Measurements from ENCODE around the gene KIRREL3. TPM values are rescaled to one million over a fixed set of nuclear protein-coding genes. Genes with fewer than 3 reads are reported as not detected.

KIRREL3 gene
- total and polyA plus RNA-seq, 2 of the 4 experiments (the other 2 are of a cell fraction): 10.9 to 15.9 TPM

DNA sequence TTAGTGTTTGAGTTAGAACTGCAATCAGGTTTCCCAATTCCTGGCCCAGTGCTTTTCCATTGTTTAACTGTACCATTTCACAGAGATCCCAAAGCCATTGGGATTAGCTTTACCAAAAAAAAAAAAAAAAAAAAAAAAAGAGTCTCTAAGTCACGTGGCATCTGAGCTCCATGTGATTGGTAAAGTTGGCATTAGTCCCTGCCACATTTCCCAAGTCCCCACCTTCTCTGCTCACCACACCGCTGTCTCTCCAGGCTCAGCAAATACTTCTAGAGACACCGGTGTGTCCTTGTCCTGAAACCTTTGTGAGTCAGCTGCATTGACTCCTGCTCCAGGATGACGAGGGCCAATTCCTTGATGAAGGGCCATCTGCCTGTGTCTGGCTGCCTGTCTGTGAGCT is 305.3 kb downstream of the KIRREL3 start:
- no TSS peak for BruUV-seq (replicated peaks)
- no peak overlapping the region for H3K23ac ChIP-seq (ENCODE audit: low read depth, low read length)
- no peak overlapping the region for H3K27ac ChIP-seq (ENCODE audit: insufficient read depth, low read length)
- no peak overlapping the region for H2BK15ac ChIP-seq (ENCODE audit: low read depth, low read length)
- no peak overlapping the region for H3K4me2 ChIP-seq (ENCODE audit: low read depth, low read length)
- H3K4me1 ChIP-seq (ENCODE audit: control insufficient read depth, insufficient read depth, low read length): no peaks in the 10 kb centered on the region
- no peak overlapping the region for H4K8ac ChIP-seq (ENCODE audit: low read depth in 2 of 2, low read length in 2 of 2)
- H2BK5ac ChIP-seq (ENCODE audit: low read depth, low read length, poor library complexity, severe bottlenecking): no peak overlapping the region
- in situ Hi-C loops (cut with MboI; ENCODE audit: low sequenced_read_pairs) (no loop called here), dilution Hi-C loops (cut with HindIII; ENCODE audit: low sequenced_read_pairs, unreplicated experiment) (no loop called here), intact Hi-C loops (cut with micrococcal nuclease) (no loop called here)
- H2BK20ac ChIP-seq (ENCODE audit: low read depth, low read length): no peak overlapping the region
- no peak overlapping the region for H3K56ac ChIP-seq (ENCODE audit: extremely low read depth, insufficient read depth, low read length)
- no peak overlapping the region for H3K14ac ChIP-seq (replicated peaks; ENCODE audit: low read depth, low read length)
- H3K79me1 ChIP-seq (ENCODE audit: low read depth in 1 of 2, low read length in 2 of 2): no peaks in the 10 kb centered on the region; a peak in 2 of 4 replicates
- no CpG with 5 or more reads among the region's 4 CpGs for WGBS, 2 experiments (ENCODE audit: extremely low coverage in 2 of 2, insufficient read length in 1 of 2)
- no peak for DNase-seq
- no peaks in the 10 kb centered on the region for H3K27me3 ChIP-seq (ENCODE audit: control insufficient read depth, insufficient read depth, low read length)
- H4K5ac ChIP-seq (ENCODE audit: low read depth, low read length): no peak overlapping the region
- no peak overlapping the region for H3K9ac ChIP-seq (ENCODE audit: low read depth, low read length)
- no peak overlapping the region for H2AFZ ChIP-seq (replicated peaks; ENCODE audit: low read length, poor library complexity)
- 0 out of 2 replicates have a peak, but pooled peaks cover 2% of the 10 kb centered on the region for H3K9me3 ChIP-seq (ENCODE audit: control insufficient read depth, insufficient read depth, low read length)
- TF ChIP-seq MAFK (IDR thresholded peaks at IDR 0.05; ENCODE audit: low read depth, low read length) (no peak), USF2 (IDR thresholded peaks at IDR 0.05; ENCODE audit: low read depth, low read length) (peak; percentile 78), SMC3 (IDR thresholded peaks at IDR 0.05; ENCODE audit: low read depth, low read length) (no peak)
- no peak overlapping the region for H2AK5ac ChIP-seq (ENCODE audit: low read depth, low read length)
- no peak overlapping the region for H2AK9ac ChIP-seq (replicated peaks; ENCODE audit: low read depth, low read length, poor library complexity)
- ChIA-PET POLR2A (ENCODE audit: unreplicated experiment) (interaction anchor here (0.7 kb wide), 1 partner anchor 378 kb away, joined by 16 read pairs; no protein-coding TSS in a partner anchor), CTCF (no interaction called here)
- H3K4me3 ChIP-seq (ENCODE audit: insufficient read depth, low read depth, low read length): no peak overlapping the region
- no peak overlapping the region for H3K18ac ChIP-seq (ENCODE audit: low read depth, low read length)
- H3K9me1 ChIP-seq (ENCODE audit: insufficient read depth, low read length): no peaks in the 10 kb centered on the region
- no peaks in the 10 kb centered on the region for H3K36me3 ChIP-seq (ENCODE audit: control insufficient read depth, insufficient read depth, low read length)
- H2BK120ac ChIP-seq (ENCODE audit: low read depth, low read length): no peak overlapping the region
- H4K20me1 ChIP-seq (ENCODE audit: insufficient read depth, low read length): no peaks in the 10 kb centered on the region
- H3K4ac ChIP-seq (ENCODE audit: low read depth, low read length): no peak overlapping the region
- no peak for ATAC-seq (ENCODE audit: low read depth)
- H4K91ac ChIP-seq (ENCODE audit: insufficient read depth, low read depth, low read length): no peak overlapping the region

All from IMR-90 (cell line).